ENCODE data around the gene PAQR9.

PAQR9 gene

DNA sequence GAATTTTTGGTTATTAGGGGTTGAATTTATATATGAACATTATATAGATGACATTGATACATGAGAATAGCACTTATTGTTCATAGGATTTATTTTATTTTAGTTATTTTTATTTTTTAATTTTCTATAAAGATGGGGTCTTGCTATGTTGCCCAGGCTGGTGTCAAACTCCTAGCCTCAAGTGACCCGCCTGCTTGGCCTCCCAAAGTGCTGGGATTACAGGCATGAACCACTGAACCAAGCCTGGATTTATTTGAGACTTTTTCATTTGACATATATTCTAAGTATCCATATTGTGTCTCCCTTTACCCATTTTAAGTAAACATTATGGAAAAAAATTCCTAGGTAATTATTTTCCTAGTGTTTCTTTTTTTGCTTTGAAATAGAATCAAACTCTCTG is 12.5 kb downstream of the PAQR9 start:
- FAIRE-seq: no peak

GRCh38 chr3:142947799-142948575 is 15.5 kb downstream of the PAQR9 start:
- FAIRE-seq: no peak

- no peak for FAIRE-seq
Observed at GRCh38 chr3:142947352-142947751, 16.1 kb downstream of the PAQR9 start.

- no peak for FAIRE-seq
Observed at GRCh38 chr3:142946861-142947260, 16.6 kb downstream of the PAQR9 start.

- no peak for FAIRE-seq
Observed at GRCh38 chr3:142945023-142945422, 18.5 kb downstream of the PAQR9 start.

- no peak for FAIRE-seq
Observed at GRCh38 chr3:142944342-142944741, 19.1 kb downstream of the PAQR9 start.

- FAIRE-seq: no peak
Observed at GRCh38 chr3:142943870-142944269, 19.6 kb downstream of the PAQR9 start.

GRCh38 chr3:142943349-142943748 is 20.1 kb downstream of the PAQR9 start:
- FAIRE-seq: no peak

DNA sequence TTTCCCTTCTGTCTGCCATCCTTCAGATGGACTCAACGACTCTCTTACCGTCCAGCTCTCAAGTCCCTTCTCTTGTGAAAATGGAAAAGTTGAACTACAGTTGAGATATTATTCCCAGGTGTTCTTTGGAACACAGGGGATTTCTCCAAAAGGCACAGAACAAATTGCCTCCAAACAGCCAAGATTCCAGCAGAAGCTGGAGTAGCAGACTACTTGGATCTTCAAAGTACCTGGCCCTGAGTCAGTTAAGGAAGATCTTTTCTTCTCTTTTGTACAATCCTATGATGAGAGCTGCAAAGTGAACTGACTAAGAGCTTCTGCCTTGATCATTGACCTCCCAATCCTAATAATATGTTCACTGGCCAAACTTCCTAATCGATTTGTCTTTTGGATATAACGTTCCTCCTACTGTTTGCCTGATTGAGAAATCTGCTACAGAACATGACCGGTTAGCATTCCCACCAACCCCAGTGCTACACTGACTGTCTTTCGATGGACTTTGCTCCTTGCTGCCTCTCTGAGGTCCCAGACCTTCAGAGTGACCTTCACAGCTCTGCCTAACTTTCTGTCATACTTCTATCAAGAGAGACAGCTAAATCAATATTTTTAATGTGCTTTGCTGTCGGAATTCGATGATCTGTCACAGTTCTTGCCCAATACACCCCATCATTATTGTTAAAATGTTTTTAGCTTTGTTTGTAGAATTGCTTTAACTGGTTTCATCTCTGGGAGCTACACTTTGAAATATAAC is 21.9 kb downstream of the PAQR9 start:
- no peak for FAIRE-seq

DNA sequence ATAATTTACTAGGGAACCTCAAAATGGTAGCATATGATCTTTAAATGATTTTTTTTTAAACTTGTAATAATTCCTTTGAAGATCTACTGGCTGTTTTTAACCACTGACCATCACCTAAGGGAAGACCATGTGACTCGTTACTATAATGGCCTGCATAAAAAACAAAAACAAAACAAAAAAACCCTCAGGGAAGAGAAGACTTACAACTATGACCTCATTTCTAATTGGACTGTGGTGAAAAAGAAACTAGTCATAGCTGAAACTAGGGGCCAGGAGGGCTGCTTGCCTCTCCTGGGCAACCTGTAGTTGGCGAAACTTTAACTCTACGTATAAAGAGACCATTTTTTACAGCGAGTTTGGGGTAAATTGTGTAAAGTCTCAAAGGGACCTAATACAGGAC is 23.0 kb downstream of the PAQR9 start:
- no peak for FAIRE-seq

DNA sequence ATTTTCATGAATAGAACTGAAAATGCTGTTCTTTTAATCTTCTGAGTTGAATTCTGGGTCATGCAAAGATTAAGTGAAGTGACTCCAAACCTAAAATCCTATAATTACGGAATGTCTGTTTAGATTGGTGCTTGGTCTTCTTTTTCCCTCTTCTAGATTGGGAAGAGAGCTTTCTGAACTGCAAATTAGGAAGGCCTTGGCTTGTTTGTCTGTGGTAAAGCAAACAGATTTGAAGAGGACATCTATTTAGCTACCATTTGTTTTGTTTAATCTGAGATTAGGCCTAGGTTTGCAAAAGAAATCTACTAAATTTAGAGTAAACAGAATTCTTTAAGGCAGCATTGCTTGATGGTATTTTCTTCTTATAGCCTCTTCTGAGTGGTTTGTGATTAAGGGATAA is 23.5 kb downstream of the PAQR9 start:
- FAIRE-seq: no peak

DNA sequence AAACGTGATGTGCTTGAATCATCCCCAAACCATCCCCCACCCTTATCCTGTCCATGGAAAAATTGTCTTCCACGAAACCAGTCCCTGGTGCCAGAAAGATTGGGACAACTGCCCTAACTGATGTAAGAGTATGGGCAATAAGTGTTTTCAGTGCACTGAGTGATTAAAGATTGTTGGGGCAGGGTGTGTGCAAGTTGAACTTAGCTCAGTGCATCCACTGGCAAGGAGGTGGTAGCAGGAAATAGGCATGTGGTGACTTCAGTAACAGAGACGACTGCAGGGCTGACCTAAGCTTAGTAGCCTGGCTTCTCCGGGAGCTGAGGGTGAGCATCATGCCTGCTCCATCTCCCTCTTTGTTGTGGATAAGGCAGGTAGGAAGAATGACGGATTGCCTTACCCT is 27.5 kb downstream of the PAQR9 start:
- FAIRE-seq: no peak

DNA sequence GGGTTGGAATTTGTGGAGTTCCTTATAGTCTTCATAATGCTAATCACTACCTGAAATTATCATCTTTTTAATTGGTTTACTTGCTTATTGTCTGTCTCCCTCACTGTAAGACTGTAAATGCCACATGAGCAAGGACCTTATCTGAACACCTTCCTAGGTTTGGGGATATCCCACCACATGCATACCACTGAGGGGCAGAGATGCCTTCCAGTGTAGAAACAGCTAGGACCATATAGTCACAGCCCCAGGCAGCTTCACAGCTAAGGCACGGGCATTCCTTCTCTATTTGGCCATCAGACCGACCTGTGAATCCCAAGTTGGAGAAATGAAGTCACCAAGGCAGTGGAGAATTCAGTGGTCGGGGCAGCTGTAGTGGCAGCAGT is 28.6 kb downstream of the PAQR9 start:
- no peak for FAIRE-seq

DNA sequence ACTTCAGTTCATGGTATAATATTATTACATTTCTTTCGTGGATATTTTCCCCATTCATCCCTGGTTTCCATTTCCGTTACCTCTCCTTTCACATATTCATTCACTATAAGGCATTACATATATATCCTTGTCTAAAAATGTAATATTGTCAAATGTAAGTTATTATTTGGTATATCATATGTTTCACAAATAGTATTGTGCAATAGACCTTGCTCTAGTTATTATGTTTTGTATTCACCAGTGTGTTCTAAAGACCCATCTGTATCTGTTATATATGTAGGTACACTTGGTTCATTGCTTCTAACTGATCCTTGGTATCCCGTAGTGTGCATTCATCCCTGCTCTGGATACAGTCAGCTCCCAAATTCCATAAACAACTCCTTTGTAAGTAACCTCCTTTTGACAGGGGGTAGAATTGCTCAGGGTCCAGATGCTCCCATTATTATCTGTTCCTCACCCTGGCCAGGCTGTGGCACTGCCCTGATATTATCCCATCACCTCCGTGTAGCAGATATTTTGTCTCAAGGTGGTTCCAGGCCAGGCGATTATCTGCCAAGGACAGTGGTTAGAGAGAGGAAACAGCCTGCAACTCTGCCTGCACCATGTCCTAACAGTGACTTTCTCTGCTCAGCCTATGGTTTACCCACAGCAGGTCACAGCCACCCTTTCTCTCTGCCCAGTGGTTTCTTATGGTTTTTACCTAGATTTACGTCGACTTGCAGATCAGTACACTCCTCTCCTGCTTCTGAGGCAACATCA is 29.2 kb downstream of the PAQR9 start:
- no peak for FAIRE-seq

DNA sequence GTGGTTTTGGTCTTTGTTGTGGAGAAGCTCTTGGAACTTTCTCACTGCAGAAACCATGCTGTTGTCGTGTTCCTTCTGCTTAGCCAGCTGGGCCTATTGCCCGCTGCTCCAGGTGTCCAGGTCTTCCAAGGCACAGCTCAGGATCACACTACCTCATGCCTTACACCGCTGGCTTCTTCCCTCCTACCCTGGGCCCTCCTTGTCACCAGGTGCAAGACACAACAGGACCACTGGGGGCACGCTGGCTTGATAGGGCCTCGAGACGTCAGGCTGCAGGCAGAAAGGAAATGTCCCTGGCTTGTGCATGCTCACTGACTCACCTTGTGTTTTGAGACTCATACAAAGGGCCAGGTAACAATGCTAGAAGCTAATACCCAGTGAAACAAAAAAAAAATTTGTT is 32.3 kb downstream of the PAQR9 start:
- no peak for FAIRE-seq

- FAIRE-seq: no peak
Observed at GRCh38 chr3:142930463-142930862, 33.0 kb downstream of the PAQR9 start.

DNA sequence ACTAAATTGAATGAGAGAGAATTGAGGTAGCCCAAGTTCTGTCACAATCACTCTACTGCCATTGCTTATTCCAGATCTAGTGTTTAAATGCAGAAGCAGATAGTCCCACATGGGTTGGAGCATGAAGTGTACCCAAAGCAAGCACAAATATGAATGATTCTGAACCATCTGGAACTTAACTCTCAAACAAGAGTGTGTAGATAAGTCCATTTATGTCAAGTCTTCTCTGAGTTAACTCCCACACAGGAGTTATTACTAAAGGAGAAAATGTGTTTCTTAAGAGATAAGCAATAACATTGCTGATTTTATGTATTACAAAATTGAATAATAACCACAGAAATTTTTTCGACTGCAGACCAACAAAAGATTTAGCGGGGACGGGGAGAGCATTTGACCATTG is 33.6 kb downstream of the PAQR9 start:
- no peak for FAIRE-seq

- FAIRE-seq: no peak
Observed at GRCh38 chr3:142929109-142929508, 34.4 kb downstream of the PAQR9 start.

- no peak for FAIRE-seq
Observed at GRCh38 chr3:142926368-142926944, 37.0 kb downstream of the PAQR9 start.

- FAIRE-seq: no peak
Observed at GRCh38 chr3:142925140-142925539, 38.3 kb downstream of the PAQR9 start.

DNA sequence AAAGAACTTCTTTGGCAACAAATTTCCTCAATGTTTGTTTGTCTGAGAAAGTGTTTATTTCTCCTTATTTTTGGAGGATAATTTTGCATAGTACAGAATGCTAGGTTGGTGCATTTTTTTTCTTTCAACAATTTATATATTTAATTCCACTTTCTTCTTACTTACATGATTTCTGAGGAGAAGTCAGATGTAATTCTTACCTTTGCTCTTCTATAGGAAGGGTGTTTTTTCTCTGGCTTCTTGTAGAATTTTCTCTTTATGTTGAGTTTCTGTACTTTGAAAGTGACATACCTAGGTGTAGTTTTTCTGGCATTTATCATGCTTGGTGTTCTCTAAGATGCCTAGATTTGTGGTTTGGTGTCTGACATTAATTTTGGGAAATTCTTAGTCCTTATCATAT is 39.8 kb downstream of the PAQR9 start:
- FAIRE-seq: no peak

DNA sequence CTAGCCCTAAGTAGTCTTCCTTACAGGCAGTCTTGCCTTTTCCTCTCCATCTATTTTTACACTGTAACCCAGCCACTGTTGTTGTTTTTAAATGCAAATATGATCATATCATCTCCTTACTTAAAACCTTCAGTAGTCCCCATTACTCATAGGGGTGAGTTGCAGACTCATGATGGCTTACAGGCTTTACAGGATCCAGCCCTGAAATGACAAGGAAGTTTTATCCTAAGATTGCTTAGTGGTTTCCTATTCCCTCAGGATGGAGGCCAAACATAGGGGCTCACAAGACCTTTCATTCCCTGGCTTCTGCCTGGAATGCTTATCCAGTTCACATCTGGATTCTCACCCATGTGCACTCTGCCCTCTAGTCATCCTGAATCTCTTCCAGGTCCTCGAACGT is 46.9 kb downstream of the PAQR9 start:
- FAIRE-seq: no peak

GRCh38 chr3:142915636-142916035 is 47.8 kb downstream of the PAQR9 start:
- no peak for FAIRE-seq

All from G401.6 (cell line).